ENCODE data around the gene DNMT3B. TPM values are rescaled to one million over a fixed set of nuclear protein-coding genes. Genes with fewer than 3 reads are reported as not detected.

DNMT3B gene
- total and polyA plus RNA-seq, 9 of the 15 experiments (the other 6 are each of a cell fraction or from before 2014, with no cell fraction given): 9.3 to 74.8 (median 49.1) TPM

- TF ChIP-seq E2F5 (CRISPR knock-in tag; IDR thresholded peaks at IDR 0.05) (no peak), ZNF584 (CRISPR knock-in tag; IDR thresholded peaks at IDR 0.05; ENCODE audit: low read depth) (no peak), SNRNP70 (optimal IDR thresholded peaks at IDR 0.05; ENCODE audit: low read depth, low read length) (no peak), ATF7 (IDR thresholded peaks at IDR 0.05) (peak; percentile 94), SFPQ (IDR thresholded peaks at IDR 0.05; ENCODE audit: low read depth, low read length) (no peak), DACH1 (IDR thresholded peaks at IDR 0.05; ENCODE audit: partially characterized antibody) (peak; percentile 49), CBX5 (IDR thresholded peaks at IDR 0.05; ENCODE audit: borderline replicate concordance, low read depth) (no peak), DMBX1 (CRISPR knock-in tag; IDR thresholded peaks at IDR 0.05; ENCODE audit: borderline replicate concordance) (peak; percentile 62), ZC3H11A (IDR thresholded peaks at IDR 0.05; ENCODE audit: low read depth, low read length) (no peak), PBX2 (CRISPR knock-in tag; IDR thresholded peaks at IDR 0.05; ENCODE audit: low read depth) (no peak), PBX2 (tag; conservative IDR thresholded peaks at IDR 0.05; ENCODE audit: low read depth) (peak; percentile 80), FOXJ2 (tag; IDR thresholded peaks at IDR 0.05) (peak; percentile 75; the same call in 1 of the 2 replicates), CEBPB (tag; IDR thresholded peaks at IDR 0.05) (peak; percentile 31; the same call in 1 of the 2 replicates), MYC (IDR thresholded peaks at IDR 0.05; ENCODE audit: low read depth, low read length) (peak; percentile 65; the same call in 1 of the 2 replicates), MYC (CRISPR knock-in tag; IDR thresholded peaks at IDR 0.05; ENCODE audit: borderline replicate concordance, low read depth) (no peak), PCBP1 (IDR thresholded peaks at IDR 0.05; ENCODE audit: low read depth, low read length, poor library complexity, severe bottlenecking) (no peak), POLR2H (tag; IDR thresholded peaks at IDR 0.05; ENCODE audit: low read depth) (no peak; the same call in 1 of the 2 replicates), SMC3 (conservative IDR thresholded peaks at IDR 0.05; ENCODE audit: insufficient read depth, low read depth, low read length) (no peak), BACH1 (tag; IDR thresholded peaks at IDR 0.05) (peak; percentile 42; the same call in 1 of the 2 replicates), ZNF785 (CRISPR knock-in tag; IDR thresholded peaks at IDR 0.05) (no peak)
Measured at GRCh38 chr20:32752458-32753250, 9.5 kb upstream of the DNMT3B start (continued).

Measured in K562 (cell line).